ENCODE measurements around the gene RXRA.

Gene RXRA

GRCh38 chr9:134408939-134409737 lies 82.9 kb downstream of the RXRA start:
- H3K4me3 ChIP-seq (ENCODE audit: control insufficient read depth in 1 of 7, extremely low read depth in 1 of 7, insufficient read depth in 4 of 7, low read depth in 2 of 7, low read length in 6 of 7): peak overlapping the region in 3 of 7 experiments; percentile 11 to 41 (median 20)
- peaks cover 0 to 88% (median 65%) of the 10 kb centered on the region in 4 experiments for H3K4me1 ChIP-seq (ENCODE audit: control extremely low read depth in 1 of 4, control insufficient read depth in 4 of 4, insufficient read depth in 4 of 4, low read length in 3 of 4)
- H3K27me3 ChIP-seq (replicated peaks in 2 of 5; ENCODE audit: control insufficient read depth in 4 of 5, insufficient read depth in 5 of 5, low read length in 4 of 5): no peaks in the 10 kb centered on the region
- H3K9me3 ChIP-seq (ENCODE audit: control extremely low read depth in 1 of 5, control insufficient read depth in 4 of 5, insufficient read depth in 2 of 5, low read depth in 1 of 5, low read length in 4 of 5): no peaks in the 10 kb centered on the region
- no peak overlapping the region for H3K27ac ChIP-seq (ENCODE audit: insufficient read depth in 1 of 2, low read depth in 1 of 2, low read length in 2 of 2, poor library complexity in 1 of 2, severe bottlenecking in 2 of 2)
- CTCF ChIA-PET: interaction anchor here (1.2 to 2.2 kb wide), 3 partner anchors 10 to 30 kb away, joined by 4 to 7 read pairs (median 6); no protein-coding TSS in a partner anchor
- 67% methylated on average over 40 of the region's 40 CpGs for WGBS (ENCODE audit: insufficient coverage)
- H3K36me3 ChIP-seq (ENCODE audit: control insufficient read depth in 4 of 4, insufficient read depth in 4 of 4, low read length in 3 of 4): peaks cover 0 to 42% (median 14%) of the 10 kb centered on the region in 4 experiments
- peak in 2 of 3 donors; percentile 78 to 79 for DNase-seq
- POLR2A ChIA-PET: no interaction called here

- DNase-seq: peak in 1 of 3 donors; percentile 11
- Histone ChIP-seq H3K36me3 (ENCODE audit: control insufficient read depth in 4 of 4, insufficient read depth in 4 of 4, low read length in 3 of 4) (peaks cover 0 to 42% (median 14%) of the 10 kb centered on the region in 4 experiments), H3K4me1 (ENCODE audit: control extremely low read depth in 1 of 4, control insufficient read depth in 4 of 4, insufficient read depth in 4 of 4, low read length in 3 of 4) (peaks cover 0 to 77% (median 53%) of the 10 kb centered on the region in 4 experiments), H3K4me3 (ENCODE audit: control insufficient read depth in 1 of 7, extremely low read depth in 1 of 7, insufficient read depth in 4 of 7, low read depth in 2 of 7, low read length in 6 of 7) (no peak overlapping the region), H3K9me3 (ENCODE audit: control extremely low read depth in 1 of 5, control insufficient read depth in 4 of 5, insufficient read depth in 2 of 5, low read depth in 1 of 5, low read length in 4 of 5) (no peaks in the 10 kb centered on the region), H3K27me3 (replicated peaks in 2 of 5; ENCODE audit: control insufficient read depth in 4 of 5, insufficient read depth in 5 of 5, low read length in 4 of 5) (no peaks in the 10 kb centered on the region), H3K27ac (ENCODE audit: insufficient read depth in 1 of 2, low read depth in 1 of 2, low read length in 2 of 2, poor library complexity in 1 of 2, severe bottlenecking in 2 of 2) (no peak overlapping the region)
- ChIA-PET CTCF (interaction anchor here (1.6 to 2.2 kb wide), 2 partner anchors 14 to 31 kb away, joined by 6 to 7 read pairs; no protein-coding TSS in a partner anchor), POLR2A (no interaction called here)
- WGBS (ENCODE audit: insufficient coverage): 89% methylated on average over 14 of the region's 17 CpGs
These were observed 84.0 kb downstream of the RXRA start for GRCh38 chr9:134410071-134410834.

GRCh38 chr9:134410835-134411217 lies 84.6 kb downstream of the RXRA start:
- ChIA-PET CTCF (interaction anchor here (1.6 to 2.2 kb wide), 2 partner anchors 15 to 32 kb away, joined by 6 to 7 read pairs; no protein-coding TSS in a partner anchor), POLR2A (no interaction called here)
- peaks cover 0 to 71% (median 48%) of the 10 kb centered on the region in 4 experiments for H3K4me1 ChIP-seq (ENCODE audit: control extremely low read depth in 1 of 4, control insufficient read depth in 4 of 4, insufficient read depth in 4 of 4, low read length in 3 of 4)
- WGBS (ENCODE audit: insufficient coverage): 98% methylated on average over 12 of the region's 12 CpGs
- H3K27ac ChIP-seq (ENCODE audit: insufficient read depth in 1 of 2, low read depth in 1 of 2, low read length in 2 of 2, poor library complexity in 1 of 2, severe bottlenecking in 2 of 2): no peak overlapping the region
- peaks cover 0 to 45% (median 14%) of the 10 kb centered on the region in 4 experiments for H3K36me3 ChIP-seq (ENCODE audit: control insufficient read depth in 4 of 4, insufficient read depth in 4 of 4, low read length in 3 of 4)
- no peak overlapping the region for H3K4me3 ChIP-seq (ENCODE audit: control insufficient read depth in 1 of 7, extremely low read depth in 1 of 7, insufficient read depth in 4 of 7, low read depth in 2 of 7, low read length in 6 of 7)
- no peaks in the 10 kb centered on the region for H3K9me3 ChIP-seq (ENCODE audit: control extremely low read depth in 1 of 5, control insufficient read depth in 4 of 5, insufficient read depth in 2 of 5, low read depth in 1 of 5, low read length in 4 of 5)
- no peaks in the 10 kb centered on the region for H3K27me3 ChIP-seq (replicated peaks in 2 of 5; ENCODE audit: control insufficient read depth in 4 of 5, insufficient read depth in 5 of 5, low read length in 4 of 5)
- no peak for DNase-seq

- WGBS (ENCODE audit: insufficient coverage): 96% methylated on average over 19 of the region's 25 CpGs
- Histone ChIP-seq H3K27ac (ENCODE audit: insufficient read depth in 1 of 2, low read depth in 1 of 2, low read length in 2 of 2, poor library complexity in 1 of 2, severe bottlenecking in 2 of 2) (no peak overlapping the region), H3K36me3 (ENCODE audit: control insufficient read depth in 4 of 4, insufficient read depth in 4 of 4, low read length in 3 of 4) (peaks cover 0 to 48% (median 14%) of the 10 kb centered on the region in 4 experiments), H3K4me1 (ENCODE audit: control extremely low read depth in 1 of 4, control insufficient read depth in 4 of 4, insufficient read depth in 4 of 4, low read length in 3 of 4) (peaks cover 0 to 63% (median 39%) of the 10 kb centered on the region in 4 experiments), H3K9me3 (ENCODE audit: control extremely low read depth in 1 of 5, control insufficient read depth in 4 of 5, insufficient read depth in 2 of 5, low read depth in 1 of 5, low read length in 4 of 5) (no peaks in the 10 kb centered on the region), H3K4me3 (ENCODE audit: control insufficient read depth in 1 of 7, extremely low read depth in 1 of 7, insufficient read depth in 4 of 7, low read depth in 2 of 7, low read length in 6 of 7) (no peak overlapping the region), H3K27me3 (replicated peaks in 2 of 5; ENCODE audit: control insufficient read depth in 4 of 5, insufficient read depth in 5 of 5, low read length in 4 of 5) (no peaks in the 10 kb centered on the region)
- CTCF ChIA-PET: interaction anchor here (1.6 kb wide), 1 partner anchor 33 kb away, joined by 6 read pairs; no protein-coding TSS in a partner anchor
- DNase-seq: no peak
- POLR2A ChIA-PET: no interaction called here
These were observed 85.4 kb downstream of the RXRA start for GRCh38 chr9:134411440-134412297.

- CTCF ChIA-PET: no interaction called here
- 91% methylated on average over 11 of the region's 16 CpGs for WGBS (ENCODE audit: insufficient coverage)
- H3K4me1 ChIP-seq (ENCODE audit: control extremely low read depth in 1 of 4, control insufficient read depth in 4 of 4, insufficient read depth in 4 of 4, low read length in 3 of 4): peaks cover 0 to 57% (median 33%) of the 10 kb centered on the region in 4 experiments
These were observed 86.0 kb downstream of the RXRA start for GRCh38 chr9:134412298-134412711.

GRCh38 chr9:134413112-134413715 lies 87.0 kb downstream of the RXRA start:
- Histone ChIP-seq H3K4me1 (ENCODE audit: control extremely low read depth in 1 of 4, control insufficient read depth in 4 of 4, insufficient read depth in 4 of 4, low read length in 3 of 4) (peaks cover 0 to 48% (median 24%) of the 10 kb centered on the region in 4 experiments), H3K9me3 (ENCODE audit: control extremely low read depth in 1 of 5, control insufficient read depth in 4 of 5, insufficient read depth in 2 of 5, low read depth in 1 of 5, low read length in 4 of 5) (no peaks in the 10 kb centered on the region), H3K27me3 (replicated peaks in 2 of 5; ENCODE audit: control insufficient read depth in 4 of 5, insufficient read depth in 5 of 5, low read length in 4 of 5) (no peaks in the 10 kb centered on the region), H3K27ac (ENCODE audit: insufficient read depth in 1 of 2, low read depth in 1 of 2, low read length in 2 of 2, poor library complexity in 1 of 2, severe bottlenecking in 2 of 2) (no peak overlapping the region), H3K4me3 (ENCODE audit: control insufficient read depth in 1 of 7, extremely low read depth in 1 of 7, insufficient read depth in 4 of 7, low read depth in 2 of 7, low read length in 6 of 7) (no peak overlapping the region), H3K36me3 (ENCODE audit: control insufficient read depth in 4 of 4, insufficient read depth in 4 of 4, low read length in 3 of 4) (peaks cover 7 to 62% (median 18%) of the 10 kb centered on the region in 4 experiments)
- no peak for DNase-seq
- ChIA-PET POLR2A (no interaction called here), CTCF (interaction anchor here (1.8 kb wide), 1 partner anchor 12 kb away, joined by 4 read pairs; no protein-coding TSS in a partner anchor)
- WGBS (ENCODE audit: insufficient coverage): 95% methylated on average over 11 of the region's 13 CpGs

More at GRCh38 chr9:134412298-134412711, 86.0 kb downstream of the RXRA start:
- Histone ChIP-seq H3K9me3 (ENCODE audit: control extremely low read depth in 1 of 5, control insufficient read depth in 4 of 5, insufficient read depth in 2 of 5, low read depth in 1 of 5, low read length in 4 of 5) (no peaks in the 10 kb centered on the region), H3K36me3 (ENCODE audit: control insufficient read depth in 4 of 4, insufficient read depth in 4 of 4, low read length in 3 of 4) (peaks cover 4 to 53% (median 16%) of the 10 kb centered on the region in 4 experiments), H3K27ac (ENCODE audit: insufficient read depth in 1 of 2, low read depth in 1 of 2, low read length in 2 of 2, poor library complexity in 1 of 2, severe bottlenecking in 2 of 2) (no peak overlapping the region), H3K4me3 (ENCODE audit: control insufficient read depth in 1 of 7, extremely low read depth in 1 of 7, insufficient read depth in 4 of 7, low read depth in 2 of 7, low read length in 6 of 7) (no peak overlapping the region), H3K27me3 (replicated peaks in 2 of 5; ENCODE audit: control insufficient read depth in 4 of 5, insufficient read depth in 5 of 5, low read length in 4 of 5) (no peaks in the 10 kb centered on the region)
- peak in 1 of 3 donors; percentile 13 for DNase-seq
- POLR2A ChIA-PET: no interaction called here

Data from common myeloid progenitor, CD34-positive (primary cell).